ENCODE results near the gene TRIM75. TPM values are rescaled to one million over a fixed set of nuclear protein-coding genes. Genes with fewer than 3 reads are reported as not detected.

The TRIM75 gene
- total RNA-seq, 4 donors from 2014 or later: not detected

- H3K27ac ChIP-seq: no peak overlapping the region
- no peak for DNase-seq
- TF ChIP-seq POLR2A (IDR thresholded peaks at IDR 0.05) (no peak), CTCF (IDR thresholded peaks at IDR 0.05) (no peak)
- H3K4me1 ChIP-seq: peaks cover 0 to 6% (median 0%) of the 10 kb centered on the region in 3 donors
- H3K27me3 ChIP-seq: no peaks in the 10 kb centered on the region
- WGBS, 2 donors: 88 to 96% methylated on average over 6 of the region's 6 CpGs
- peaks cover 0 to 13% (median 0%) of the 10 kb centered on the region in 3 donors for H3K36me3 ChIP-seq
- intact Hi-C loops (cut with DNase I): no loop called here
- no peaks in the 10 kb centered on the region for H3K9me3 ChIP-seq
- no peak overlapping the region for H3K4me3 ChIP-seq
Observed at GRCh38 chr4:165106518-165106917, 52.9 kb downstream of the TRIM75 start.

Small RNA genes within 50 kb of the gene (small RNA-seq; reads per million reads assigned to genes)
- gene AC106872.12: 0 reads per million in 4 donors

Other genes starting within 250 kb of the TRIM75 start
- not detected for gene APELA, start 176.7 kb upstream of the TRIM75 start, total RNA-seq
- under 1 TPM in 1 of 4 donors, not detected in 3; 0.15 TPM for gene TRIM61, start 76.2 kb upstream of the TRIM75 start, total RNA-seq
- gene TRIM60, start 21.9 kb upstream of the TRIM75 start, total RNA-seq: not detected
- gene TMEM192, start 59.0 kb downstream of the TRIM75 start, total RNA-seq: 10 to 100 TPM in 1 of 4 donors, 1 to 10 TPM in 3; 2.1 to 11.3 (median 7.2) TPM
- gene KLHL2, start 153.7 kb downstream of the TRIM75 start, total RNA-seq: 10 to 100 TPM; 25.6 to 44.3 (median 30.8) TPM

Data from esophagus squamous epithelium (tissue), 5 donors.